HG03558 (cell line): ENCODE results near the gene VAC14.

ENCODE experiments used
- ATAC-seq: cut with Tn5 transposase; IDR thresholded peaks from one replicate; pipeline ENCODE4 v1.9.1; 2021; ENCODE audit warnings: moderate number of reproducible peaks; ENCODE audit not compliant: unreplicated experiment; ENCODE audit errors: extremely low read depth

VAC14 gene

GRCh38 chr16:70788668-70789594, 12.0 kb downstream of the VAC14 start:
- no peak for ATAC-seq

GRCh38 chr16:70786020-70786755, 14.8 kb downstream of the VAC14 start:
- ATAC-seq: no peak

- no peak for ATAC-seq
These were observed 16.0 kb downstream of the VAC14 start for GRCh38 chr16:70784692-70785555.

- ATAC-seq: no peak
These were observed 18.7 kb downstream of the VAC14 start for GRCh38 chr16:70782237-70782636.

- ATAC-seq: no peak
These were observed 19.2 kb downstream of the VAC14 start for GRCh38 chr16:70781800-70782199.

- no peak for ATAC-seq
These were observed 20.4 kb downstream of the VAC14 start for GRCh38 chr16:70780546-70780945.

- ATAC-seq: no peak
These were observed 21.6 kb downstream of the VAC14 start for GRCh38 chr16:70779361-70779760.

GRCh38 chr16:70778901-70779309, 22.1 kb downstream of the VAC14 start:
- ATAC-seq: no peak

- ATAC-seq: no peak
These were observed 23.0 kb downstream of the VAC14 start for GRCh38 chr16:70777973-70778406.

- ATAC-seq: no peak
These were observed 23.5 kb downstream of the VAC14 start for GRCh38 chr16:70777496-70777895.

GRCh38 chr16:70775399-70775798, 25.6 kb downstream of the VAC14 start:
- ATAC-seq: no peak

GRCh38 chr16:70774261-70774660, 26.7 kb downstream of the VAC14 start:
- no peak for ATAC-seq

GRCh38 chr16:70772493-70772892, 28.5 kb downstream of the VAC14 start:
- no peak for ATAC-seq

GRCh38 chr16:70770626-70771552, 30.1 kb downstream of the VAC14 start:
- no peak for ATAC-seq

GRCh38 chr16:70770291-70770625, 30.7 kb downstream of the VAC14 start:
- ATAC-seq: no peak

- no peak for ATAC-seq
These were observed 31.2 kb downstream of the VAC14 start for GRCh38 chr16:70769761-70770160.

- ATAC-seq: no peak
These were observed 31.8 kb downstream of the VAC14 start for GRCh38 chr16:70769131-70769530.

- no peak for ATAC-seq
These were observed 32.8 kb downstream of the VAC14 start for GRCh38 chr16:70768203-70768580.

- ATAC-seq: no peak
These were observed 33.4 kb downstream of the VAC14 start for GRCh38 chr16:70767377-70768202.
